ENCODE measurements around the gene ARRB2. TPM values are rescaled to one million over a fixed set of nuclear protein-coding genes. Genes with fewer than 3 reads are reported as not detected.
"Not testable (repeated sequence)": the region's sequence is repeated elsewhere in the genome, so short reads cannot be mapped to it uniquely, and the experiment has no call there.

The ARRB2 gene
- total RNA-seq, 1 experiment from 2014 or later = 75.3 TPM

DNA sequence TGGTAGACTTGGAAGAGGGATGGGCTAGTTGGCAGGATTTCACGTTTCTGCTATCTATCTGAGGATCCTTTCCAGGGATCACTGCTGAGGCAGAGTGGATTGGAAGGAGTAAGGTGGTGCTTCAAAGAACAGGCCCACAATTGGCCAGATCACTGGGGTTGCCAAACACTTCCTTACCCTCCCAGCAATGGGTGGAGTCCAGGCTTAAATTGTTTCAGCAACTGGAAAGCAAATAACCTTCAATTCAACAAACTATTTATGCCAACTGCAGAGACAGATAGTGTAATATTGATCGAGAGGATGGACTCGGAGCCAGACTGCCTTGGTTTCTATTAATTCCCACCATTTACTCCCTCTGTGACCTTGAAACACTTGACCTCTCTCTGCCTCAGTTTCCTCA is 2.1 kb downstream of the ARRB2 start:
- Histone ChIP-seq H2BK5ac (ENCODE audit: insufficient read length, low read length) (no peak overlapping the region), H3K18ac (ENCODE audit: insufficient read length, low read depth, low read length) (no peak overlapping the region), H3K23me2 (ENCODE audit: insufficient read length, low read depth, low read length, poor library complexity, severe bottlenecking) (peaks cover 12% of the 10 kb centered on the region), H3K14ac (ENCODE audit: insufficient read depth, low read length) (no peak overlapping the region), H3K9ac (ENCODE audit: extremely low read depth, insufficient read length, low read length) (no peak overlapping the region), H3K79me2 (ENCODE audit: insufficient read depth, low read length) (no peaks in the 10 kb centered on the region; the same call in 1 of the 2 replicates), H2AK5ac (ENCODE audit: insufficient read length, low read length) (no peak overlapping the region), H3K9me3 (ENCODE audit: control insufficient read depth, low read depth, low read length) (no peaks in the 10 kb centered on the region), H2AFZ (ENCODE audit: low read length) (no peak overlapping the region), H3K79me1 (ENCODE audit: insufficient read depth, low read depth, low read length, poor library complexity, severe bottlenecking) (no peaks in the 10 kb centered on the region), H3K4me1 (ENCODE audit: insufficient read depth, low read length) (no peaks in the 10 kb centered on the region), H2BK20ac (ENCODE audit: low read depth, low read length, poor library complexity, severe bottlenecking) (no peak overlapping the region), H3K4ac (ENCODE audit: low read depth, low read length) (no peak overlapping the region), H2BK15ac (ENCODE audit: low read depth, low read length) (no peak overlapping the region), H3K27me3 (ENCODE audit: insufficient read depth, low read length) (no peaks in the 10 kb centered on the region), H4K8ac (replicated peaks; ENCODE audit: insufficient read length, low read depth, low read length) (no peak overlapping the region), H2BK120ac (ENCODE audit: low read depth, low read length, poor library complexity, severe bottlenecking) (no peak overlapping the region), H3K23ac (ENCODE audit: insufficient read length, low read depth, low read length) (no peak overlapping the region), H4K91ac (ENCODE audit: insufficient read length, low read depth, low read length) (no peak overlapping the region), H4K20me1 (ENCODE audit: control insufficient read depth, insufficient read depth, insufficient read length) (no peaks in the 10 kb centered on the region), H2BK12ac (ENCODE audit: insufficient read length, low read depth, low read length) (no peak overlapping the region), H3K56ac (ENCODE audit: insufficient read length, low read depth, low read length) (no peak overlapping the region), H4K5ac (ENCODE audit: insufficient read length, low read depth, low read length) (no peak overlapping the region), H3T11ph (ENCODE audit: low read length) (no peak overlapping the region), H3K4me2 (ENCODE audit: insufficient read depth, insufficient read length, low read length) (no peak overlapping the region), H3K27ac (ENCODE audit: insufficient read length, low read depth, low read length) (no peak overlapping the region)
- H3K27ac Mint-ChIP-seq = no peak overlapping the region
- TF ChIP-seq, protein P1, sequence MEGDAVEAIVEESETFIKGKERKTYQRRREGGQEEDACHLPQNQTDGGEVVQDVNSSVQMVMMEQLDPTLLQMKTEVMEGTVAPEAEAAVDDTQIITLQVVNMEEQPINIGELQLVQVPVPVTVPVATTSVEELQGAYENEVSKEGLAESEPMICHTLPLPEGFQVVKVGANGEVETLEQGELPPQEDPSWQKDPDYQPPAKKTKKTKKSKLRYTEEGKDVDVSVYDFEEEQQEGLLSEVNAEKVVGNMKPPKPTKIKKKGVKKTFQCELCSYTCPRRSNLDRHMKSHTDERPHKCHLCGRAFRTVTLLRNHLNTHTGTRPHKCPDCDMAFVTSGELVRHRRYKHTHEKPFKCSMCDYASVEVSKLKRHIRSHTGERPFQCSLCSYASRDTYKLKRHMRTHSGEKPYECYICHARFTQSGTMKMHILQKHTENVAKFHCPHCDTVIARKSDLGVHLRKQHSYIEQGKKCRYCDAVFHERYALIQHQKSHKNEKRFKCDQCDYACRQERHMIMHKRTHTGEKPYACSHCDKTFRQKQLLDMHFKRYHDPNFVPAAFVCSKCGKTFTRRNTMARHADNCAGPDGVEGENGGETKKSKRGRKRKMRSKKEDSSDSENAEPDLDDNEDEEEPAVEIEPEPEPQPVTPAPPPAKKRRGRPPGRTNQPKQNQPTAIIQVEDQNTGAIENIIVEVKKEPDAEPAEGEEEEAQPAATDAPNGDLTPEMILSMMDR (conservative IDR thresholded peaks at IDR 0.05) = no peak
- H3K27me3 Mint-ChIP-seq (ENCODE audit: low read depth) = peaks cover 6% of the 10 kb centered on the region
- DNase-seq = no peak
- H3K4me3 Mint-ChIP-seq = no peak overlapping the region
- H3K36me3 Mint-ChIP-seq (ENCODE audit: insufficient read depth in 1 of 3, low read depth in 3 of 3) = peaks cover 15 to 22% (median 19%) of the 10 kb centered on the region in 3 experiments
- H3K4me1 Mint-ChIP-seq = peaks cover 12 to 17% of the 10 kb centered on the region in 2 experiments
- peaks cover 0 to 4% of the 10 kb centered on the region in 2 experiments; a peak in 3 of 5 replicates for H3K9me3 Mint-ChIP-seq
- WGBS (ENCODE audit: extremely low coverage, insufficient read length, low lambda C conversion rate) = no CpG with 5 or more reads among the region's 3 CpGs

DNA sequence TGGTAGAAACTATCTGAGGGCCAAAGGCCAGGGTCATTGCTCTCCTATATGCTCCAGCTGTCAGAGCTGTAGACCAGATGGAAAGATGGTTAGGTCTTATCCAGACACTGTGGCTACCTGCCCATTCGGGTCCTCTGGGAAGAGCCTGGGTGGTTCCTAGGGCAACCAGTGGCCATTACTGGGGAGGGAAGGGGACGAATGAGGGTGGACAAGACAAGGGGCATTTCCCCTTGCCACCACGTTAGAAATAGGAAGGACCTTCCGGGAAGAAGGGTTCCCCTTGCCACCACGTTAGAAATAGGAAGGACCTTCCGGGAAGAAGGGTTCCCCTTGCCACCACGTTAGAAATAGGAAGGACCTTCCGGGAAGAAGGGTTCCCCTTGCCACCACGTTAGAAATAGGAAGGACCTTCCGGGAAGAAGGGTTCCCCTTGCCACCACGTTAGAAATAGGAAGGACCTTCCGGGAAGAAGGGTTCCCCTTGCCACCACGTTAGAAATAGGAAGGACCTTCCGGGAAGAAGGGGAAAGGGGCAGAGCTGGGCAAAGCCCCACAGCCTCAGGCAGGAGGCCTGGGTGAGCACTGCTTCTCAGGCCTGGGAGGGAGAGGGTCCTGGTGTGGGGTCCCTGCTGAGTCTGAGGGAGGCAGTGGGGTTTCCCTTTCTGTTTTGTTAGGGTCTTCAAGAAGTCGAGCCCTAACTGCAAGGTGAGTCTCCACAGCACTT is 4.1 kb downstream of the ARRB2 start:
- H3K36me3 Mint-ChIP-seq (ENCODE audit: insufficient read depth in 1 of 3, low read depth in 3 of 3) = peaks cover 11 to 39% (median 38%) of the 10 kb centered on the region in 3 experiments; a peak in 6 of 7 replicates
- H3K9me3 Mint-ChIP-seq = not testable (repeated sequence)
- no CpG with 5 or more reads among the region's 15 CpGs for WGBS (ENCODE audit: extremely low coverage, insufficient read length, low lambda C conversion rate)

More for the DNA sequence above, 4.1 kb downstream of the ARRB2 start:
- H3K9ac ChIP-seq (ENCODE audit: extremely low read depth, insufficient read length, low read length); H3T11ph ChIP-seq (ENCODE audit: low read length); H2BK12ac ChIP-seq (ENCODE audit: insufficient read length, low read depth, low read length); H3K4me2 ChIP-seq (ENCODE audit: insufficient read depth, insufficient read length, low read length); H3K79me2 ChIP-seq (ENCODE audit: insufficient read depth, low read length); H3K4me1 ChIP-seq (ENCODE audit: insufficient read depth, low read length); H2BK15ac ChIP-seq (ENCODE audit: low read depth, low read length); H4K91ac ChIP-seq (ENCODE audit: insufficient read length, low read depth, low read length); H3K56ac ChIP-seq (ENCODE audit: insufficient read length, low read depth, low read length); H3K23ac ChIP-seq (ENCODE audit: insufficient read length, low read depth, low read length); H3K4ac ChIP-seq (ENCODE audit: low read depth, low read length); H3K4me3 Mint-ChIP-seq; H2BK20ac ChIP-seq (ENCODE audit: low read depth, low read length, poor library complexity, severe bottlenecking); H2AFZ ChIP-seq (ENCODE audit: low read length); H2AK5ac ChIP-seq (ENCODE audit: insufficient read length, low read length); H3K9me3 ChIP-seq (ENCODE audit: control insufficient read depth, low read depth, low read length); H2BK120ac ChIP-seq (ENCODE audit: low read depth, low read length, poor library complexity, severe bottlenecking); H2BK5ac ChIP-seq (ENCODE audit: insufficient read length, low read length); H4K8ac ChIP-seq (replicated peaks; ENCODE audit: insufficient read length, low read depth, low read length); H3K27ac ChIP-seq (ENCODE audit: insufficient read length, low read depth, low read length); H3K14ac ChIP-seq (ENCODE audit: insufficient read depth, low read length); H3K79me1 ChIP-seq (ENCODE audit: insufficient read depth, low read depth, low read length, poor library complexity, severe bottlenecking); H3K27me3 Mint-ChIP-seq (ENCODE audit: low read depth); H4K5ac ChIP-seq (ENCODE audit: insufficient read length, low read depth, low read length); H3K27me3 ChIP-seq (ENCODE audit: insufficient read depth, low read length); H3K18ac ChIP-seq (ENCODE audit: insufficient read length, low read depth, low read length); DNase-seq; H4K20me1 ChIP-seq (ENCODE audit: control insufficient read depth, insufficient read depth, insufficient read length): not testable (repeated sequence)
- peak overlapping the region in 2 of 3 experiments; percentile 31 to 73; a peak in 2 of 7 replicates for H3K27ac Mint-ChIP-seq
- H3K23me2 ChIP-seq (ENCODE audit: insufficient read length, low read depth, low read length, poor library complexity, severe bottlenecking) = peaks cover 12% of the 10 kb centered on the region
- peaks cover 10% of the 10 kb centered on the region in 2 experiments for H3K4me1 Mint-ChIP-seq
